Kidney (tissue), 14 donors: Measurements from ENCODE around the gene GCNT2. TPM values are rescaled to one million over a fixed set of nuclear protein-coding genes. Genes with fewer than 3 reads are reported as not detected.
A peak's percentile ranks its signal among the peaks of the same experiment; 100 is the strongest.
"Not testable (repeated sequence)": the region's sequence is repeated elsewhere in the genome, so short reads cannot be mapped to it uniquely, and the experiment has no call there.

ENCODE experiments used
- DNase-seq, 5 donors: peaks; one replicate each; pipeline ENCODE4 v3.0.0-alpha.2; 2013 to 2020
- FAIRE-seq: peaks from 2 replicates; lab custom pipeline; 2012; peaks lifted over from hg19 to GRCh38; lab: Jason Lieb, UNC
- H3K27ac ChIP-seq, 2 donors: one replicate each; pipeline ENCODE4 v1.7.0; 2013; ENCODE audit warnings: low read depth in 2 of 2, low read length in 2 of 2, inconsistent platforms in 1 of 2
- H3K27me3 ChIP-seq: one replicate; pipeline ENCODE4 v1.7.1; 2013; ENCODE audit warnings: low read length, inconsistent platforms; ENCODE audit not compliant: control insufficient read depth, insufficient read depth
- H3K36me3 ChIP-seq, 3 donors: one replicate each; pipeline versions ENCODE4 v1.7.0 to v1.7.1; 2013; ENCODE audit warnings: low read length in 3 of 3, control low read depth in 1 of 3, inconsistent platforms in 1 of 3; ENCODE audit not compliant: insufficient read depth in 3 of 3, control insufficient read depth in 2 of 3
- H3K4me1 ChIP-seq, 3 donors: one replicate each; pipeline versions ENCODE4 v1.7.0 to v1.7.1; 2013; ENCODE audit warnings: low read length in 3 of 3, inconsistent platforms in 1 of 3, low read depth in 1 of 3; ENCODE audit not compliant: control insufficient read depth in 2 of 3, insufficient read depth in 2 of 3
- H3K4me3 ChIP-seq, 3 donors: one replicate each; pipeline versions ENCODE4 v1.7.0 to v1.8.1; 2013; ENCODE audit warnings: low read length in 3 of 3, control low read depth in 1 of 3, inconsistent platforms in 1 of 3
- H3K9ac ChIP-seq, 3 donors: one replicate each; pipeline versions ENCODE4 v1.7.0 to v1.7.1; 2013; ENCODE audit warnings: low read length in 3 of 3, control low read depth in 1 of 3, inconsistent platforms in 1 of 3
- H3K9me3 ChIP-seq, 3 donors: one replicate each; pipeline versions ENCODE4 v1.7.0 to v1.7.1; 2013; ENCODE audit warnings: low read length in 3 of 3, control low read depth in 1 of 3, inconsistent platforms in 1 of 3; ENCODE audit not compliant: control insufficient read depth in 2 of 3, insufficient read depth in 1 of 3
- CTCF ChIP-seq: IDR thresholded peaks from 3 replicates; pipeline ENCODE4 v1.5.1; 2012; ENCODE audit warnings: mild to moderate bottlenecking, moderate library complexity, borderline replicate concordance; ENCODE audit not compliant: insufficient read depth; ENCODE audit errors: extremely low read depth
- intact Hi-C: fragments of 100-400 bp; cut with DNase I; formaldehyde crosslinking; loops from one replicate; pipeline ENCODE4 v1.11.1; 2022
- polyA plus RNA-seq: library from polyadenylated mRNA; stranded (reverse); fragments of 350-450 nt; fragmentation: Illumina TruSeq; extraction: RNeasy Lipid Tissue Mini Kit (QIAGEN cat#74804); gene quantifications from one replicate; pipeline ENCODE4 v1.2.3, GENCODE V29; 2014; ENCODE audit warnings: low read depth, low replicate concordance; ENCODE audit not compliant: insufficient read depth
- total RNA-seq: library from RNA; stranded (reverse); fragmentation: NEBNext Ultra II Directional; extraction: Animal tissue kit (Norgen Biotek cat#: 25700); gene quantifications from one replicate; pipeline ENCODE4 v1.2.1, GENCODE V29; 2021
- donor health status: control.
- donor health status: control.
- donor health status: control.
- donor health status: control.
- donor health status: control.
- donor health status: DM: yes; HTN: yes; CAD: no.
- donor health status: Normal renal cell carcinoma (clear cell type).

The GCNT2 gene
- total and polyA plus RNA-seq, 2 donors from 2014 or later, result 10.5 to 12.5 TPM

- H3K36me3 ChIP-seq, result peaks cover 0 to 5% (median 0%) of the 10 kb centered on the region in 3 donors
- no peaks in the 10 kb centered on the region for H3K4me1 ChIP-seq
- no peak for TF ChIP-seq CTCF
- H3K27me3 ChIP-seq, result no peaks in the 10 kb centered on the region
- intact Hi-C loops, result no loop called here
- no peak overlapping the region for H3K9ac ChIP-seq
- H3K27ac ChIP-seq, result no peak overlapping the region
- FAIRE-seq (no peak), DNase-seq (no peak)
- H3K4me3 ChIP-seq, result no peak overlapping the region
- H3K9me3 ChIP-seq, result no peaks in the 10 kb centered on the region
Measured at GRCh38 chr6:10577112-10577511, 56.0 kb downstream of the GCNT2 start.

GRCh38 chr6:10578723-10579122 is 57.6 kb downstream of the GCNT2 start:
- intact Hi-C loops, result no loop called here
- TF ChIP-seq CTCF, result no peak
- no peak overlapping the region for H3K4me3 ChIP-seq
- no peak for DNase-seq
- FAIRE-seq, result no peak
- H3K27me3 ChIP-seq, result no peaks in the 10 kb centered on the region
- H3K9me3 ChIP-seq, result no peaks in the 10 kb centered on the region
- peaks cover 0 to 5% (median 0%) of the 10 kb centered on the region in 3 donors for H3K36me3 ChIP-seq
- no peak overlapping the region for H3K9ac ChIP-seq
- no peak overlapping the region for H3K27ac ChIP-seq
- H3K4me1 ChIP-seq, result peaks cover 0 to 10% (median 7%) of the 10 kb centered on the region in 3 donors

GRCh38 chr6:10579803-10580202 is 58.7 kb downstream of the GCNT2 start:
- Histone ChIP-seq H3K9me3 (no peaks in the 10 kb centered on the region), H3K27me3 (no peaks in the 10 kb centered on the region), H3K27ac (no peak overlapping the region), H3K9ac (no peak overlapping the region), H3K4me1 (peaks cover 0 to 19% (median 12%) of the 10 kb centered on the region in 3 donors), H3K4me3 (no peak overlapping the region), H3K36me3 (peaks cover 0 to 5% (median 0%) of the 10 kb centered on the region in 3 donors)
- no peak for TF ChIP-seq CTCF
- FAIRE-seq (no peak), DNase-seq (peak in 1 of 5 donors; percentile 56)
- intact Hi-C loops, result no loop called here

- Histone ChIP-seq H3K27ac (no peak overlapping the region), H3K4me3 (no peak overlapping the region), H3K9ac (no peak overlapping the region), H3K4me1 (peaks cover 0 to 26% (median 12%) of the 10 kb centered on the region in 3 donors), H3K27me3 (no peaks in the 10 kb centered on the region), H3K36me3 (peaks cover 0 to 5% (median 0%) of the 10 kb centered on the region in 3 donors), H3K9me3 (no peaks in the 10 kb centered on the region)
- DNase-seq, result no peak
- FAIRE-seq, result no peak
- intact Hi-C loops, result no loop called here
- TF ChIP-seq CTCF, result no peak
Measured at GRCh38 chr6:10580570-10580969, 59.4 kb downstream of the GCNT2 start.

- H3K36me3 ChIP-seq, FAIRE-seq, intact Hi-C loops, H3K9ac ChIP-seq, H3K9me3 ChIP-seq, H3K27me3 ChIP-seq, DNase-seq, H3K4me3 ChIP-seq, H3K27ac ChIP-seq: not testable (repeated sequence)
- H3K4me1 ChIP-seq, result peaks cover 0 to 26% (median 12%) of the 10 kb centered on the region in 3 donors
Measured at GRCh38 chr6:10581402-10581801, 60.3 kb downstream of the GCNT2 start.
